CD4-positive, alpha-beta T cell treated with Interferon alpha-2 for 1 hour (primary cell): ENCODE data around the gene FZD2.
"Not testable (repeated sequence)": the region's sequence is repeated elsewhere in the genome, so short reads cannot be mapped to it uniquely, and the experiment has no call there.

Experiments
- DNase-seq, 2 donors: peaks; one replicate each; pipeline ENCODE4 v3.0.0-alpha.2; 2020 to 2022

Gene FZD2

GRCh38 chr17:44556832-44557606, at the start of gene FZD2:
Gene FZD2 (plus strand): TSS chr17:44557484. CDS start chr17:44557689, 205 bp downstream.
- DNase-seq = peak; percentile 78

- DNase-seq = not testable (repeated sequence)
These were observed 45.8 kb upstream of the FZD2 start for GRCh38 chr17:44511241-44512134.

- no peak for DNase-seq
These were observed 39.3 kb upstream of the FZD2 start for GRCh38 chr17:44518032-44518431.

GRCh38 chr17:44522883-44523671, 34.2 kb upstream of the FZD2 start:
- peak; percentile 50 to 51 for DNase-seq

GRCh38 chr17:44523672-44523972, 33.7 kb upstream of the FZD2 start:
- no peak for DNase-seq

- no peak for DNase-seq
These were observed 30.2 kb upstream of the FZD2 start for GRCh38 chr17:44527102-44527501.

- no peak for DNase-seq
These were observed 29.3 kb upstream of the FZD2 start for GRCh38 chr17:44527954-44528353.

- no peak for DNase-seq
These were observed 27.4 kb upstream of the FZD2 start for GRCh38 chr17:44529864-44530263.

- DNase-seq = no peak
These were observed 26.3 kb upstream of the FZD2 start for GRCh38 chr17:44530896-44531418.

GRCh38 chr17:44533533-44534246, 23.6 kb upstream of the FZD2 start:
- DNase-seq = peak; percentile 79 to 82

- no peak for DNase-seq
These were observed 21.0 kb upstream of the FZD2 start for GRCh38 chr17:44536090-44536953.

GRCh38 chr17:44537922-44538321, 19.4 kb upstream of the FZD2 start:
- not testable (repeated sequence) for DNase-seq

GRCh38 chr17:44539673-44540072, 17.6 kb upstream of the FZD2 start:
- DNase-seq = no peak

GRCh38 chr17:44540246-44541084, 16.8 kb upstream of the FZD2 start:
- no peak for DNase-seq

- DNase-seq = no peak
These were observed 15.3 kb upstream of the FZD2 start for GRCh38 chr17:44541884-44542581.

- no peak for DNase-seq
These were observed 13.9 kb upstream of the FZD2 start for GRCh38 chr17:44543213-44543904.

GRCh38 chr17:44543905-44544523, 13.3 kb upstream of the FZD2 start:
- no peak for DNase-seq
